ENCODE measurements around the gene TTLL12. TPM values are rescaled to one million over a fixed set of nuclear protein-coding genes. Genes with fewer than 3 reads are reported as not detected.

TTLL12 gene
- total RNA-seq, 2 donors from 2014 or later, result 21.0 to 25.1 TPM

- Histone ChIP-seq H3K4me1 (peaks cover 8% of the 10 kb centered on the region), H3K4me3 (no peak overlapping the region), H3K36me3 (replicated peaks in 1 of 2; ENCODE audit: insufficient read depth in 1 of 2, low read depth in 2 of 2) (peaks cover 0 to 14% of the 10 kb centered on the region in 2 donors), H3K27ac (no peak overlapping the region), H3K27me3 (no peaks in the 10 kb centered on the region), H3K9me3 (no peaks in the 10 kb centered on the region)
- no peak for TF ChIP-seq POLR2A (IDR thresholded peaks at IDR 0.05)
- no peak for TF ChIP-seq CTCF (IDR thresholded peaks at IDR 0.05)
- intact Hi-C loops (cut with DNase I), result no loop called here
- ATAC-seq, result no peak
- 70 to 90% methylated on average over 9 to 10 of the region's 10 CpGs for WGBS, 2 donors
- DNase-seq, result no peak
Measured at GRCh38 chr22:43136801-43137200, 50.1 kb downstream of the TTLL12 start.

- H3K27me3 ChIP-seq, result no peaks in the 10 kb centered on the region
- peaks cover 3% of the 10 kb centered on the region for H3K4me1 ChIP-seq
- 46 to 61% methylated on average over 9 of the region's 9 CpGs for WGBS, 2 donors
- peak in 2 of 4 donors; percentile 32 to 52 for DNase-seq
- intact Hi-C loops (cut with DNase I), result no loop called here
- no peak for ATAC-seq
- H3K9me3 ChIP-seq, result no peaks in the 10 kb centered on the region
- H3K27ac ChIP-seq, result no peak overlapping the region
- H3K36me3 ChIP-seq (replicated peaks in 1 of 2; ENCODE audit: insufficient read depth in 1 of 2, low read depth in 2 of 2), result peaks cover 3 to 18% of the 10 kb centered on the region in 2 donors
- TF ChIP-seq CTCF (IDR thresholded peaks at IDR 0.05) (peak; percentile 27 to 46 (median 35)), POLR2A (IDR thresholded peaks at IDR 0.05) (no peak)
- no peak overlapping the region for H3K4me3 ChIP-seq
Measured at GRCh38 chr22:43136255-43136654, 50.7 kb downstream of the TTLL12 start.

GRCh38 chr22:43135565-43135964 lies 51.4 kb downstream of the TTLL12 start:
- Histone ChIP-seq H3K4me3 (no peak overlapping the region), H3K27me3 (no peaks in the 10 kb centered on the region), H3K4me1 (no peaks in the 10 kb centered on the region), H3K9me3 (no peaks in the 10 kb centered on the region), H3K27ac (no peak overlapping the region), H3K36me3 (replicated peaks in 1 of 2; ENCODE audit: insufficient read depth in 1 of 2, low read depth in 2 of 2) (peaks cover 3 to 18% of the 10 kb centered on the region in 2 donors)
- ATAC-seq, result no peak
- TF ChIP-seq POLR2A (IDR thresholded peaks at IDR 0.05), result no peak
- no peak for TF ChIP-seq CTCF (IDR thresholded peaks at IDR 0.05)
- intact Hi-C loops (cut with DNase I), result no loop called here
- WGBS, 2 donors, result 86 to 95% methylated on average over 5 of the region's 5 CpGs
- no peak for DNase-seq

GRCh38 chr22:43134553-43134952 lies 52.4 kb downstream of the TTLL12 start:
- WGBS, 2 donors, result 93% methylated on average over 4 of the region's 4 CpGs; no CpG with 5 or more reads in 1 of the 2 donors
- Histone ChIP-seq H3K36me3 (replicated peaks in 1 of 2; ENCODE audit: insufficient read depth in 1 of 2, low read depth in 2 of 2) (peaks cover 3 to 18% of the 10 kb centered on the region in 2 donors), H3K4me3 (no peak overlapping the region), H3K27me3 (no peaks in the 10 kb centered on the region), H3K9me3 (no peaks in the 10 kb centered on the region), H3K4me1 (peaks cover 5% of the 10 kb centered on the region), H3K27ac (no peak overlapping the region)
- TF ChIP-seq POLR2A (IDR thresholded peaks at IDR 0.05), result no peak
- TF ChIP-seq CTCF (IDR thresholded peaks at IDR 0.05), result no peak
- no peak for DNase-seq
- ATAC-seq, result no peak
- intact Hi-C loops (cut with DNase I), result no loop called here

GRCh38 chr22:43133401-43133800 lies 53.5 kb downstream of the TTLL12 start:
- no peak for DNase-seq
- intact Hi-C loops (cut with DNase I), result no loop called here
- H3K4me1 ChIP-seq, result peaks cover 16% of the 10 kb centered on the region
- H3K9me3 ChIP-seq, result no peaks in the 10 kb centered on the region
- H3K4me3 ChIP-seq, result no peak overlapping the region
- no peak overlapping the region for H3K27ac ChIP-seq
- 75 to 81% methylated on average over 4 to 9 of the region's 9 CpGs for WGBS, 2 donors
- no peaks in the 10 kb centered on the region for H3K27me3 ChIP-seq
- TF ChIP-seq CTCF (IDR thresholded peaks at IDR 0.05) (no peak), POLR2A (IDR thresholded peaks at IDR 0.05) (no peak)
- H3K36me3 ChIP-seq (replicated peaks in 1 of 2; ENCODE audit: insufficient read depth in 1 of 2, low read depth in 2 of 2), result peaks cover 3 to 18% of the 10 kb centered on the region in 2 donors
- no peak for ATAC-seq
